Fibroblast of skin of scalp (primary cell): ENCODE measurements around the gene C17orf50.
A peak's percentile ranks its signal among the peaks of the same experiment; 100 is the strongest.

ENCODE experiments used
- DNase-seq: peaks from one replicate; pipeline ENCODE4 v3.0.0-alpha.2; 2013

Gene C17orf50

DNA sequence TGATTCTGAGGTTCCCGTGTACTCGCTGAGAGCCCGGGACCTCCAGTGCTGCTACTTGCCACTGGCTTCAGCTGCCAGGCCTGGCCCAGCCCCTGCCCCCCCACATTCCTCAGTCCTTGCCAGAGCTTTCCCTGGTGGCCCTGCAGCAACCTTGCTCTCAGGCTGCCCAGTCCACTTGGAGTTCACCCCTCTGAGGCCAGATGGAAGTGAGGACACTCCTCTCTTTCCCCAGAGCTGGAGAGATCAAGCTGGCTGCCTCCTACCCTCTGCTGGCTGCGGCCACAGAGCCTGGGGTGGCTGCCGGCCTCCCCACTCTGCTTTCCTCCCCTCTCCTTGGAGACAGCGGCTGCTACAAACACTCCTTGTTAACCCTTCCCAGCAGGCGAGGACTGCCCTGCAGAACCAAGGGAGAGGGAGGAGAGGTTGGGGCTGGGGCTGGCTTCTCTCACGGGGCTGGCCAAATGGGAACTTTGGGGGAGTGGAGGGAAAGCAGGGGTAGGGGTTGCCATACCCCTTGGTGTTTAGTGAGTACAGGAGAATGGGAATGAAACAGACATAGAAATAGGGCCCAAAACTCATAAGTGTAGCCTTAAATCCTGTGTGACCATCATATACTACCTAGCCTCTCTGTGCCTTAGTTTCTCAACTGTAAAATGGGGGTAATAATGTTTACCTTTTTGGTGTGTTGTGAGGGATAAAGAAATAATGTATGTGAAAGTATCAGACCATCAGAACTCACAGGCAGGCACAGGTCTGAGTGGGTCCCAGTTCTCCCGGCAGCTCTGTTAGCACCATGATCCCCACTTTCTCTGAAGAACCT lies 7.5 kb upstream of the C17orf50 start, which contains the start of gene GAS2L2:
Gene GAS2L2, minus strand, starts transcription at position 295 of the 820 bp plus-strand sequence. CDS start 389 bp downstream, outside the sequence.
- DNase-seq = no peak

DNA sequence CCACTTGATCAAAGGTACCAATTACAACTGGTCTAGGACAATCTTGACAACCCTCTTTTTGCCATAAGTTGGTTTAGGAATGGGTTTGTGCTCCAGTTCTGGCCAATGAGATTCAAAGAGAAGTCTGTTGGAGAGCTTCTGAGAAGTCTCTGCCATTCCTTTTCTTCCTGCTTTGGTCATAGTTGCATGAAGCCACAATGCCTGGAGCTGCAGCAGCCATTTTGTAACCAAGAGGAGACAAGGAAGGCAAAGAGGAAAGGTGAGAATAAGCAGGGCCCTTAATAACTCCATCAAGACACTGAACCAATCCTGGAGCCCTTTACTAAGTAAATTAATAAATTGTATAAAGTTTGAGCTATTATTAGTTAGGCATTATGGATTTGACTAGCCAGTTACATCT lies 3.4 kb upstream of the C17orf50 start:
- DNase-seq = no peak

DNA sequence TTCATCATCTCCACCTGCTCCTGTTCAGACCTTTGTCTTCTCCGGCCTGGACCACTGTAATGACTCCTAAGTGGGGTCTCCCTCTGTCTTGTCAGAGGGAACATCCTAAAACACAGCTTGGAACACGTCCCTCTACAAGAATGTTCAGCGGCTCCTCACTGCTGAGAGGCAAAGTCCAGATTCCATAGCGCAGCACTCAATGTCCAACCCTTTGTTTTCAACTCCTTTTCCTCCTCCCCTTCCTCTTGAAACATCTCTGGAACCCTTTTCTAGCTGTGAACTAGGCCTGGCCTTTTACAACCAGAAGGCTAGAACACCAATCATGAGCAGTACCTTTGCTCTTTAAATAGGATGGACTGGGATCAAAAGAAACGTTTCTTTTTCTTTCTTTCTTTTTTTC lies 914 bp downstream of the C17orf50 start:
- no peak for DNase-seq

DNA sequence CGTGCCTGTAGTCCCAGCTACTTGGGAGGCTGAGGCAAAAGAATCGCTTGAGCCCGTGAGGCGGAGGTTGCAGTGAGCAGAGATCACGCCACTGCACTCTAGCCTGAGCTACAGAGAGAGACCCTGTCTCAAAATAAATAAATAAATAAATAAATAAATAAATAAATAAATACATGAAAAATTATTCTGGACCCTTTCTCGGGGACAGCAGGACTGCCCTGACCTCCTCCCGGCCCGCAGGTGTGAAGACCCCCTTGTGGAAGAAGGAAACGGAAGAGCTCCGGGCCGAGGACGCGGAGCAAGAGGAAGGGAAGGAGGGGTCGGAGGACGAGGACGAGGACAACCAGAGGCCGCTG lies 3.1 kb downstream of the C17orf50 start:
- DNase-seq = no peak

DNA sequence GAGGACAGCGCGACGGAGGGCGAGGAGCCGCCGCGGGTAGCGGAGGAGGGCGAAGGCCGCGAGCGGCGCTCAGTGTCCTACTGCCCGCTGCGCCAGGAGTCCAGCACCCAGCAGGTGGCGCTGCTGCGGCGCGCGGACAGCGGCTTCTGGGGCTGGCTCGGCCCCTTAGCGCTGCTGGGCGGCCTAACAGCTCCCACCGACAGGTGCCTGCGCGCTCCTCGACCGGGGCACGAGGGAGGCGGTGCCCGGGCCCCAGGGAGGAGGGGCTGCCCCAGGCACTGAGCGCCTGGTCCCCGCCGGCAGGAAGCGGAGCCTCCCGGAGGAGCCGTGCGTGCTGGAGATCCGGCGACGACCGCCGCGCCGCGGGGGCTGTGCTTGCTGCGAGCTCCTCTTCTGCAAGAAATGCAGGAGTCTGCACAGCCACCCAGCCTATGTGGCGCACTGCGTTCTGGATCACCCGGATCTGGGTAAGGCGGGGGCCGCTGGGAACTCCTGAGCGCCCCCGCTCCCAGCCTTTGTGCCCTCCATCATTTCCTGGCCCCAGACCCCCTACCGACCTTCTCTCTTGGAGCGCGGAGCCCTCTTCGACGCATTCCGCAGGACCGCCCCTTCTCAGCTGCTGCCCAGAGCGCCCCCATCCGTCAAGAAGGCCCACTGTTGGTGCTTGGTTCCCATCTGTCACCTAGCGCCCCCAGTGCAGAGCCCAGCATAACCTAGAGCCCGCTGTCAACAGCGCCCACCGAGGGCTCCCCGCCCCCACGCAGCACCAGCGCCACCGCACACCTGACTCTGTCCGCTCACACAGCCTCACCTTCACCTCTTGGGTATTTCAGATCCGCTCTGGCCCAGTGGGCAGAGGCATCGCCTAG lies 3.7 kb downstream of the C17orf50 start:
- DNase-seq = peak; percentile 78

DNA sequence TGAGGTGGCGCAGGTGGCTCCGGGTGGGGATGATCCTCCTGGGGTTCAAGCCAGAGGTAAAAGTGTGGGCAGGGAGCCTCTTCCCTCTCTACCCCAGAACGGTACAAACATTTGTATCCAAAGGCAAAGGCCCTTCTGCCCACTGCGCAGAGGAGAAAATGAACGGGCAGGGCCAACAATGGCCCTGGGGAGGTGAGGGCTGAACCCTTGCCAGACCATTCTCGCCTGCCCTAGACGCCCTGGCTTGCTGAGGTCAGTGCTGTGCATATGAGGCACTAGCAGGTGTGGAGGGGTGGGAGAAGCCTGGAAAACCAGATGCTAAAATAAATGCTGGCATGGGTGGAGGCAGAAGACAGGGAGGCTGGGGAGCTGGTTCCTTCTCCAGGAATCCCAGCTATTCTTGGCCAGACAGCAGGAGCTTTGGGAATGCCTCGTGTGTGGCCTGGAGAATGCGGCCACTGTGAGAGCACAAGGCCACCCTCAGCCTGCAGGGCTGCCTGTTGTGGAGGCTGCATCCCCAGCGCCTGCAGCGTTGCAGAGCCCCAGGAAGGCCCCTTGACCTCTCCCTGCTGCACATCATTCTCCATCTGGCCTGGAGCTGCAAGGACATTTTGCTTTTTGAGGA lies 4.5 kb downstream of the C17orf50 start:
- DNase-seq = peak; percentile 66

DNA sequence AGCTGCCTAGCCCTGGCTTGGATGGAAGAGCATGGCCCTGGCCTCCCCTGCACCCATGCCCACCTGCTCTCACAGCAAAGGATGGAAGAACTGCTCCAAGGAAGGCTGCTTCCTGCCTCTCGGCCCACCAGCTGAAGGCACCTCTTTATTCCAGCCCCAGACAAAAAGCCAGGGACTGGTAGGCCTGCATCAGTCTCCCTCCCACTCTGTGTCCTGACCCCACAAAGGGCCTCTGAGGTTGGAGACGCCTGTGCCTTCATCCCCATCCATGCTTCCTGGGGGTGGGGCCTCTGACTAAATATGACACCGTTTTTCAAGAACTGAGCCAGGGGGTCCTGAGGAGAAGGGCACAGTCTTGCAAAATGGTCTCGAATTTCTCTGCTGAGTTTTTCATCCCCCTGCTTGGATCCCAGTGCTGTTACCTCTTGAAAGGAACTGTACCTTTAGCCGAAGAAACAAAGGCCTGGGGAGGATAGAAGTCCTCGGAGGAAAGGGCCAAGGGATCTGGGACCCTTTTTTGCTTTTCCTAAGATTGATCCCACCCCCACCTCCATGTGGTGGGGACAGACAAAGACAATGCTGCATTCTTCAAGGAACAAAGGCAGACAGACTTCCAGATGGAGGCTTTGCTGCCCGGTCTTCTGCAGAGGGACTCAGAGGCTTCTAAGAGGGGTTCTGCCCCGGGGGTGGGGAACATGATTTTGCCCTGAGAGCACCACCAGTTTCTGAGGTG lies 5.2 kb downstream of the C17orf50 start:
- DNase-seq = no peak

DNA sequence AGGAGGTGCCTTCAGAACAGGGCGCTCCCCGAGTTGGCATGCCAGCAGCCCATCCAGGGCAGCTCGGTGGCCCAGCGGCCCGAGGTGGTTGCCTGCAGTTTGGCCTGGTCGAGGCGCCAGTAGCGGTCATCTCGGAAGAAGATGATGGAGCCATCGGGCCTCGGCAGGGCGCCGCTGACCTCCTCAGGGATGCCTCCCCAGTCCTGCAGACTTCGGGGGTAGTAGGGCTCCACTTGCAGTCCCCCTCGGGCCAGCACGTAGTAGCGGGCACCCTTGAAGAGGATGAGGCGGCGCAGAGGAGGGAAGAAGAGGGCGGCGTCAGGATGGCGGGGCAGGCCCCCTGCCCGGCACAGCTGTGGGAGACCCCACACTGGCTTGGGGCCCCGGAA lies 5.8 kb downstream of the C17orf50 start:
- DNase-seq = no peak

DNA sequence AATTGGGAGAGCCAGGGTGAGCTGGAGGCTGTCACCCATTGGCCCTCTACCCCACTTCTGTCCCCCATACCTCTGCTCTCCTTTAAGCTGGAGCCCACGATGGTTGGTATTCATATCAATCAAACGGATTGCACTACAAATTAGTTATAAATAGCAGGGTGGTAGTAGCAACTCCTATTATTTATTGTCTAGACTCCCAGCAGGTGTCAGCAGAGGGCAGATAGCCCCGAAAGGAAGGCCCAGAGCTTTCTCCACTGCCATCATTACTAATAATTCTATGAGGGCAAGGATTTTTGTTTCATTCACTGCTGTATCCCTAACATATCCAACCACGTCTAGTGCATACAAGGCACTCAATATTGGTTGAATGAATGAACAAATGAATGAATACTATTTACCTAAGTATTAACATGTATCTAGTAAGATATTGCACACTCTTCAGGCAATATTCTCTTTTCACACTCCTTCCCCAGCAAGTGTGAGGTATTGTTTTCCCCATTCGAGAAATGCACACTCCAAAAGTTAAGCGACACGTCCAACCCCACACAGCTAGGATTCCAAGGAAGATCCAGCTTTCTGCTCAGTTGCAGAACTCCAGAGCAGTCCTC lies 6.3 kb downstream of the C17orf50 start:
- DNase-seq = peak; percentile 53

DNA sequence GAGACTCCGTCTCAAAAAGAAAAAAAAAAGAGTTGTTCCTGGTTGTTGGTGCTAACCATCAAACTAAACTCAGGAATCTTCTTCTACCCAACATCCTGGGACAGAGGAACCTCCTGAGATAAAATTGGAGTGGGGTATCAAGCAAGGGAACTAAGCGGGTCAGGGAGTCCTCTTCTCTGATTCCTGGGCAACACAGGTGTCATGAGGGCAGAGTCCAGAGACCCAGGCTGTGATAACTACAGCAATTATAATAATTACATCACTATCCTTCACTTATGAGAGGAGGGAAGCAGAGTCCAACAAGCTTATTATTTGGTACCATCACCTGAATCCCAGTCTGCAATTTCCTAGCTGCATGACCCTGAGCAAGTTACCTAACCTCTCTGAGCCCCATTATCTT lies 8.1 kb downstream of the C17orf50 start:
- no peak for DNase-seq

DNA sequence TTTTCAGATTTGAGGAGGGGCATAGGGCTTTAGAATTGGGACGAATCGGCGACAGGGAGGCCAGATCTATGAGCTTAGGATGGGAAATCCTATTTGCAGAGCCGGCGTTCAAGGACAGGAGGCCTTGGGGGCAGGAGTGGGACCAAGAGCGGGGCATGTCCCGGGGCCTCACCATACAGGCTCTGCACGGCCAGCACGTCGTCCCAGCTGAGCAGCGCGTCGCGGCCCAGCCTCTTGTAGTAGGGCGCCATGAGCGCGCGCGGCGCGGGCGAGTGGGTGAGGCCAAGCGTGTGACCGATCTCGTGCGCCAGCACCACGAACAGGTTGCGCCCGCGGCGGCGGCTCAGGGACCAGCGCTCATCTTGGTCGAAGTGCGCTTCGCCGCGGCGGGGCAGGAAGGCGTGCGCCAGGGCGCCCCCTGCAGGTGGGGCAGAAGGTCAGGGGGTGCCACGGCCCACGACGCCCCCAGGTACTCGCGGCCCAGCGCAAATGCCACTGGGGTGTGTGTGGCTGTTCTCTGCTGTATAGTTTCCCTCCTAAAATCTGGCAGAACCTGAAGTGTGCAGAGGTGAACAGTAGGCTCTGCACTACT lies 9.3 kb downstream of the C17orf50 start:
- no peak for DNase-seq

DNA sequence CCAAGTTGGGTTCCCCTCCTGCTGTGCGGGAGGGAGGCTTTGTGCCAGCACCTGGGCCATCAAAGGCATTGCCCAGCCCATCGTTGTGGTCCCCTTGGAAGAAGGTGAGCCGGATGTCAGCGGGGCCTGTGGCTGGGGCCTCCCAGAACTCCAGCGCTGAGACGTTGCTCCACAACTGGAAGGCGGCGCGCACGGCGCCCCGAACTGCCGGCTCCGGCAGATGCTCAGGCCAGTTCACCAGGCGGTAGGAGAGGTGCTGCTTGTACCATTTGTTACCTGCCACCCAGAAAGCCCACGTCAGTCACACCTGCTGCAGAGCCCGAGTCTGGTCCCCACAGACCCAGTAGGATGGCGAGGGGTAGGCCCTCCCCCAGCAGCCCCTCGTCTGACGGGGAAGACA lies 12.4 kb downstream of the C17orf50 start:
- no peak for DNase-seq

DNA sequence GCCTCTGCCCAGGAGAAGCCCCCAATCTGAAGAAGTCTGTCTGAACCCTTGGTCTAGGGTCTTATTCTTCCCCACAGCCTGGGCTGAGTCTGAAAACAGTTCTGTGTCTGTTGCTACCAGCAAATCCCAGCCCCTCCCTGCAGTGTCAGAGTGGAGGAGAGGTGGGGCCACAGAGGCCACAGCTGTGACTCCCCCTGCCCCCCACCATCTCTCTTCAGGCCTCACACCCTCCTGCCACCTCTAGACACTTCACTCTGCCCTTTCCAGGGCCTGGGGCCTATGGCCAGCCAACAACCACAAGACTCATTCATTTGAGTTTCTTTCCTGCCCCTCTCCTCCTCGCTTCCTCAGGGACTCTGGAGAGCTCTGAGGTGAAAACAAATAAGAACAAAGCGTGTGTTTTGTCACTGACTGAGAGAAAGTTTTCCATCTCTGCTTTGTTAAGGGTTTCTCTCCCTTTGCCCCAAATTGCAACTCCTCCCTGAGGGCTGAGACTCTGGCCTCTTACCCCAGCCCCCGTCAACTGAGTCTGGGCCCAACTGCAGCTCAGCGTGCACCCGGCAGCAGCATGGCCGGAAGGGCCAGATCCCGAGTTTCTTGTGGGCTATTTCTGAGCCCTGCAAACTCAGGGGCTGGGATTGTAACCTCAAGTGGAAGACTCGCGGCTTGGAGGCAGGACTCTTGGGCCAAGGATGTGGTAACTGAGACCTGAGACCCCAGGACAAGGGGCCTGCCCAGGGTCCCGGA lies 13.2 kb downstream of the C17orf50 start:
- no peak for DNase-seq

DNA sequence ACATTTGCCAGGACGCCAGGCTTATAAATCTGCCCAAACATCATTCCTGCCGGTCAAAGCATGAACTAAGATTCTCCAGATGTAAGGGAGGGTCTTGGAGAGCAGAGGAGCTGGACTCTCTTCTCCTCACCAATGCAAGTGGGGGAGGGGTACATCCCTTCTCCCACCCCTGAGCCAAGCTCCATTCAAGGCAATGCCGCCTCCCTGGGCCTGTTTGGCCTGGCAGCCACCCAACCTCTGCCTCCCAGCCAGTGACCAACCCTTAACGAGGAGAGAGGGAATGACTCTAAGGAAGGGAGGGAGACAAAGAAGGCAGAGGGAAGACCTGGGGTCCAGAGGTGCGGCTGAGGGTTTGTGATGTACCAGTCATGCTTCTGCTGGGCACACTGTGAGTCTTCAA lies 13.8 kb downstream of the C17orf50 start:
- DNase-seq = peak; percentile 68

DNA sequence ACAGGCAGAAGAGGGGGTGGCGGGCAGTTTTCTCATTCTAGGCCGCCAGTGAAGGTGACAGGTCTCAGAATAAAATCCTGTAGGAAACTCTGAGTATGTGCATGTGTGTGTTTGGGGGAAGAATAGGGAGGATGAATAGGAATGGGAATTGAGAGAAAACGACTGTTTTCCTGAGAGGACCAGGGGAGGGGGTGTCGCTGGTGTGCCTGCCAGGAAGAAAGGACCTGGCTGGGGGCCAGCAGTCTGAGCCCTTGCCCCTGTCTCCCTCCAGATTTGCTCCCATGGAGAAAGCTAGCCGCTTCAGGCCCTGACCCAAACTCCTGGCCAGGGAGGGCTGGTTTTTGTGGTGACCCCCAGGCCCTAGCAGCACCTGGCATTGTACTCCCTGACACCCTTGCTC lies 14.4 kb downstream of the C17orf50 start:
- no peak for DNase-seq

DNA sequence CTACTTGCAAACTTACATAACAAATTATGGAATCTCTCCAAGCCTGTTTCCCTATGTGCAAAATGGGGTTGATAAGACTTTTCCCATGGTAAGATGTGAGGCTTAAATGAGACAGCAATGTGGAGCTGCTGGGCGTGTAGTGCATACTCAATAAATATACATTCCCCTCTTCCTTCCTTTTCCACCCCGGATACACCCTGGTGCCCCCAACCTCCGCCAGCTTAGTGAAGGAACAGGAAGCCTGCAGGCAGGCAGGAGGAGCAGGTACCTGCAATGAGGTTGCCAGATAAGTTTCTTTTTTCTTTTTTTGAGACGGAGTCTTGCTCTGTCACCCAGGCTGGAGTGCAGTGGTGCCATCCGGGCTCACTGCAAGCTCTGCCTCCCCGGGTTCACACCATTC lies 14.9 kb downstream of the C17orf50 start:
- DNase-seq = no peak

DNA sequence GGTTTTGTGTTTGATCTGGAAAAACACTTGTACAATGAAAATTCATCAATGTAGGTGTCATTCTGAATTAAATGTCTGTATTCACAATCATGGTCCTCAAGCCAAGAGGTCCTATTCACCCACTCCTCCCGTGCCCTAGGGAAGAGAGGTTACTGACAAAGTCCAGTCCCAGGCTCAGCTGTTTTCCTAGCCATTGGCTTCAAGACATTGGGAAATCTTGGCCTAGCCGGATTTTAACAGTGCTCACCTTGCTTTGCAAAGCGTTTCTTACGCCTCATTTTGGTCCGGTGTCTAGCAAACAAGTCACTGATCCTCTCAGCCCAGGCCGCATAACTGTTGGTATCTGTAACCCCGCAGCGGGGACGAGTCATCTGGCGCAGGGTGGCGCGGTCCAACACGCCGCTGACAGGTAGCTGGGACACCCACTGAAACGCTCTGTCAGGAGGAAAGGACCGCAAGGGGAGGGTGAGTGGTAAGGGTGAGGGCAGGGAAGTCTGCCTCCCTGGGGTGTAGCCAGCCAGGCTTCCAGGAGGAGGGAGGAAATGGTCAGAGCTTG lies 18.0 kb downstream of the C17orf50 start:
- DNase-seq = no peak

DNA sequence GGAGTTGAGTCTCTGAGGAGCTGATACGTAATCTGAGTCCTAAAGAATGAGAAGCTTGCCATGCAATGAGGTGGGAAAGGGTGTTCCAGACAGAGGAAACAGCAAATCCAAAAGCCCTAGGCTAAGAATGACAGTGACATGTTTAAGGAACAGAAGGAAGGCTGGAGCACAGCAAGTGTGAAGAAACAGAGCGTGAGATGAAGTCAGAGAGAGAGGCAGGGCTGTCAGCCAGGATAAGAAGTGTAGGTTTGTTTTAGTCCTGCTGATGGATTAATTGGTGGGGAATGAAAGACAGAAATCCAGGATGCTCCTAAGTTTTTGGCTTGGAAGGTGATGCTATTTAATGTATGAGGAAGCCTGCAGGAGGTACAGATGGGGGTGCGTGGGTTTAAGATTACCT lies 20.3 kb downstream of the C17orf50 start:
- no peak for DNase-seq

DNA sequence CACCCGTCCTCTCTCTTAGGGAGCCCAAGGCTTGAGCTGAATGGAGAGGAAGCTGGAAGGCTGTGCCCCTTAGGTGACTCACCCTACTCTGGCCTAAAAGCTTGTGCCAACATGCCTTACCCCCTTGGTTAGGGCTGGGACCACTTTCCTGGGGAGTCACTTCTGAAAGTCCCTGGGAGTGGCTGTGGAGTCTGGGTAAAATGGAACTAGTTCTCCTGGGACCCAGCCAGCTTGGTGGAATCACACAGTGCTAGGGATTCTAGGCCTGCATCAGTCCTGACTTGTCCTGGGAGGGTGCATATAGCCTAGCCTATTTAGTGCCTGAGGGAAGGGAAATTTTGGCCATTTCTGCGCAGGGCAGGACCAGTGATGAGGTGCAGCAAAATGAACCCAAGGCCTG lies 24.2 kb downstream of the C17orf50 start:
- no peak for DNase-seq

DNA sequence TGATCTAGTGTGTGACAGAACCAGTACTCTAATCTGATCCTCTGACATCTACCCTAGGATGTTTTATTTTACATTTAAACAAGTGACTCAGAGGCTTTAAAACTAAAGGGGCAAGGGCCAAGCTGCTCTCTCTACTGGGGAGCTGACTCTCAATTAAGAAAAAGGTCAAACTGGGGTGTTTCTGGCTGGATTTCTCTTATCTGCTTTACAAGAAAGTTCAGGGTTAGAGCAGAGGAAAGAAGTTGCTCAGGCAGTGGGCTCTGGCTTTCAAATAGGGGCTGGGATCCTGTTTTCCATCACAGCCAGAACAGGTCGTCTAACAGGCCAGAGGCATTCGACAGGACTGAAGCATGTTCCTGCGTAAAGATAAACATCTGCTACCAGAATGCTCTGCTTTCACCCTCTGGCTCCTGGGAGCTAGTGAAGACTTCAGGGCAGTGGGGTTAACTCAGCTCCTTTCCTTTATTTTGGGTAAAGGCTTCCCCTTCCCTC lies 26.3 kb downstream of the C17orf50 start:
- no peak for DNase-seq
